LNCAP (cell line): ENCODE measurements around the gene ZNF579.

Experiments used
- TF ChIP-seq, protein P1 (sequence below): fragments of 450-650 bp; IDR thresholded peaks from 2 replicates; pipeline ENCODE4 v1.5.1; 2017; ENCODE audit warnings: mild to moderate bottlenecking

Gene ZNF579

DNA sequence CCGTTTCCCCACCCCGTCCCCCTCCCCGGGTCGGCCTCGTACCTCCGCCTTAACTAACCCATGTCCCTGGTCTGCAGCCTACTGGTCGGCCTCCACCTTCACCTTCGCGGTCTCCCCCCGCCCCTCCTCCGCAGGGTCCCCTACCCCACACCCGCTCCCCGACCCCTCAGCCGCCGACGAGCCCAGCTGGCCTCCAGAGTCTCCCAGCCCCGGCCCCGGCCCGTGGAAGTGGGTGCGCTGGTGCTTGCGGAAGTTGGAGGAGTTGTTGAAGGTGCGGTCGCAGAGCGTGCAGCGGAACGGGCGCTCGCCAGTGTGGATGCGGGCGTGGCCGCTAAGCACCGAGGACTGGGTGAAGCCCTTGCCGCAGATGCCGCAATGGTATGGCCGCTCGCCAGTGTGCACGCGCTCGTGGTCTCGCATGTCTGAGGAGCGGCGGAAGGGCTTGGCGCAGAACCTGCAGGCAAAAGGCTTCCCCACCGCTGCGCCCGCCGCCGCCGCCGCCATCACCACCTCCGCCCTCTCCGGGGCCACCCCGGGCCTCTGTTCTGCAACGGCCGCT is 41.1 kb upstream of the ZNF579 start:
- TF ChIP-seq, protein P1, sequence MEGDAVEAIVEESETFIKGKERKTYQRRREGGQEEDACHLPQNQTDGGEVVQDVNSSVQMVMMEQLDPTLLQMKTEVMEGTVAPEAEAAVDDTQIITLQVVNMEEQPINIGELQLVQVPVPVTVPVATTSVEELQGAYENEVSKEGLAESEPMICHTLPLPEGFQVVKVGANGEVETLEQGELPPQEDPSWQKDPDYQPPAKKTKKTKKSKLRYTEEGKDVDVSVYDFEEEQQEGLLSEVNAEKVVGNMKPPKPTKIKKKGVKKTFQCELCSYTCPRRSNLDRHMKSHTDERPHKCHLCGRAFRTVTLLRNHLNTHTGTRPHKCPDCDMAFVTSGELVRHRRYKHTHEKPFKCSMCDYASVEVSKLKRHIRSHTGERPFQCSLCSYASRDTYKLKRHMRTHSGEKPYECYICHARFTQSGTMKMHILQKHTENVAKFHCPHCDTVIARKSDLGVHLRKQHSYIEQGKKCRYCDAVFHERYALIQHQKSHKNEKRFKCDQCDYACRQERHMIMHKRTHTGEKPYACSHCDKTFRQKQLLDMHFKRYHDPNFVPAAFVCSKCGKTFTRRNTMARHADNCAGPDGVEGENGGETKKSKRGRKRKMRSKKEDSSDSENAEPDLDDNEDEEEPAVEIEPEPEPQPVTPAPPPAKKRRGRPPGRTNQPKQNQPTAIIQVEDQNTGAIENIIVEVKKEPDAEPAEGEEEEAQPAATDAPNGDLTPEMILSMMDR: no peak

GRCh38 chr19:55621205-55621672 is 40.6 kb upstream of the ZNF579 start:
- TF ChIP-seq, protein P1: no peak

DNA sequence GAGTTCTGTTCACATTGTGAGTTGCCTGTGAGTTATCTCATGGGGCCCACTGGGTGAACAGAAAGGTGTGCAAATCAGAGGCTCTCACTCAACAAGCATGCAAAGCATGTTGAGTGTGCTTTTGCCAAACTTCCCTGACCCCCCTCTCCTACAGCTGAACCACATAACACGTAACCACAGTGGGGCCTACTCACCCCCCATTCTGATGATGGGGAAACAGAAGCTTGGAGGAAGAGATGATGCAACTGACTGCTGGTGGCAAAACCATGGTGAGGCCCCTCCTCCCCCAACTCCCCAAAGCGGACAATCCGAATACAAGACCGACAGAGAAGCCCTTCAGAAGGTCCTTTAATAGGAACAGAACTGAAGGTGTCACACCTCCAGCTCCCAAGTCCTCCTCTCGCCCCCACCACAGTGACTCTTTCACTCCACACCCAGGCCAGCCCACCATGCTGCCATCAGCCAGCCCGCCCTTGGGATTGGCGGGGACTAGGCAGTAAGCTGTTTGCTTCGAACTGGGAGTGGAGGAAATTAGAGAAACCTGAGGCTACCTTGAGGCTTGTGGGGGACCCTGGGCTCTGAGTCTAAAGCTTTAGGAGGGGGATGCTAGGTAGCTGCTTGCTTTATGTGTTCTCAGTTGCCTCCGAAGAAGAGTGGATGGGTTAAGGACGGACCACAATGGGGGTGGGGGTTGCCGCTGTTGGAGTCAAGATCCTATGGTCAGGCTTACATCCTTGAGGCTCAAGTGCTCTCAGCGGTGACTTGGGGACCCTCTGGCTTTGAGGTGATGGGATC is 40.0 kb upstream of the ZNF579 start:
- TF ChIP-seq, protein P1: no peak

DNA sequence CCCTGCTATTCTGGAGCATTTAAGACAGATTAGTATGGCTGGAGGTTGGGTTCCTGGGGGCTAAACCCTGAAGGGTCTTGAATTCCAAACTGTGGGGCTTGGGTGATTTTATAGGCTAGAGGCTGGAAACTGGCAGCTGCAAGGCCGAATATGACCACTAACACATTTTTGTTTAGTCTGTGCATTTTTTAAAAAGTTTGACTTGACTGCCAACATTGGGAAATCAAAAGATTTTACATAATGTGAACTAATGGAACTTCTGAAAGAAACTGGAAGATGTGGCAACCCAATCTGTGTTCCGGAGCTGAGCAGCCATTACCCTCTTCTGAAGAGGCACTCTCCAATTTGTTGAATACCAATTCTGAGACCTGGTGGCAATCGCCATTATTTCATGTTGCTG is 38.6 kb upstream of the ZNF579 start:
- TF ChIP-seq, protein P1: no peak

- TF ChIP-seq, protein P1: no peak
These were observed 37.8 kb upstream of the ZNF579 start for GRCh38 chr19:55618426-55618825.

GRCh38 chr19:55617426-55617825 is 36.8 kb upstream of the ZNF579 start:
- TF ChIP-seq, protein P1: no peak

DNA sequence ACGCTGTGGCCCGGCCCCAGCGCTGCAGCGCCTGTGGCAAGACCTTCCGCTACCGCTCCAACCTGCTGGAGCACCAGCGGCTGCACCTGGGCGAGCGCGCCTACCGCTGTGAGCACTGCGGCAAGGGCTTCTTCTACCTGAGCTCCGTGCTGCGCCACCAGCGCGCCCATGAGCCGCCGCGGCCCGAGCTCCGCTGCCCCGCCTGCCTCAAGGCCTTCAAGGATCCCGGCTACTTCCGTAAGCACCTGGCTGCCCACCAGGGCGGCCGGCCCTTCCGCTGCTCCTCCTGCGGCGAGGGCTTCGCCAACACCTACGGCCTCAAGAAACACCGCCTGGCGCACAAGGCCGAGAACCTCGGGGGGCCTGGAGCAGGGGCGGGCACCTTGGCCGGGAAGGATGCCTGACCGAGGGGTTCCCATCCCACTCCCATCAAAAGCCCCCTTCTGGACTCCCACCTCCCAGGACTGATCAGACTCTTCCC is 35.8 kb upstream of the ZNF579 start:
- TF ChIP-seq, protein P1: no peak
